Mesenchymal stem cell (in vitro differentiated cells and primary cell): ENCODE data around the gene ATP8B1.

Experiments used
- DNase-seq: peaks from one replicate; pipeline ENCODE4 v3.0.0-alpha.2; 2013
- H2AFZ ChIP-seq: one replicate; pipeline ENCODE4 v1.6.1; 2013; ENCODE audit warnings: low read depth, mild to moderate bottlenecking, control low read depth, inconsistent platforms, low read length, moderate library complexity
- H2AK5ac ChIP-seq: 2 replicates; pipeline ENCODE4 v1.6.1; 2013; ENCODE audit warnings: low read length, moderate library complexity, mild to moderate bottlenecking, inconsistent platforms; ENCODE audit not compliant: severe bottlenecking
- H2BK120ac ChIP-seq: one replicate; pipeline ENCODE4 v1.6.1; 2013; ENCODE audit warnings: low read depth, mild to moderate bottlenecking, inconsistent platforms, low read length, moderate library complexity
- H2BK12ac ChIP-seq, 2 experiments: one replicate each; pipeline ENCODE4 v1.6.1; 2013; ENCODE audit warnings: inconsistent platforms in 2 of 2, low read length in 2 of 2, mild to moderate bottlenecking in 2 of 2, moderate library complexity in 2 of 2, control low read depth in 1 of 2
- H2BK15ac ChIP-seq: one replicate; pipeline ENCODE4 v1.6.1; 2013; ENCODE audit warnings: mild to moderate bottlenecking, low read depth, inconsistent platforms; ENCODE audit not compliant: poor library complexity, severe bottlenecking
- H2BK5ac ChIP-seq: 2 replicates; pipeline ENCODE4 v1.6.1; 2013; ENCODE audit warnings: low read depth, mild to moderate bottlenecking, low read length, control low read depth, inconsistent platforms; ENCODE audit not compliant: poor library complexity, severe bottlenecking
- H3K14ac ChIP-seq, 2 experiments: one replicate each; pipeline ENCODE4 v1.6.1; 2013; ENCODE audit warnings: inconsistent platforms in 2 of 2, low read length in 2 of 2, control low read depth in 1 of 2, mild to moderate bottlenecking in 1 of 2, moderate library complexity in 1 of 2
- H3K18ac ChIP-seq, 2 experiments: one replicate each; pipeline ENCODE4 v1.6.1; 2013; ENCODE audit warnings: inconsistent platforms in 2 of 2, low read length in 2 of 2, control low read depth in 1 of 2, low read depth in 1 of 2, mild to moderate bottlenecking in 1 of 2
- H3K23ac ChIP-seq, 2 experiments: one replicate each; pipeline ENCODE4 v1.6.1; 2013; ENCODE audit warnings: inconsistent platforms in 2 of 2, low read length in 2 of 2, mild to moderate bottlenecking in 2 of 2, moderate library complexity in 2 of 2, control low read depth in 1 of 2
- H3K27ac ChIP-seq: 2 replicates; pipeline ENCODE4 v1.5.1; 2013; ENCODE audit warnings: mild to moderate bottlenecking, moderate library complexity, low read length, control low read depth, inconsistent platforms; ENCODE audit not compliant: poor library complexity, severe bottlenecking
- H3K27me3 ChIP-seq, 2 experiments: 2 replicates each; pipeline versions ENCODE4 v1.6.1 to v1.7.0; 2013; ENCODE audit warnings: low read length in 2 of 2, mild to moderate bottlenecking in 2 of 2, moderate library complexity in 2 of 2, control low read depth in 1 of 2, inconsistent platforms in 1 of 2; ENCODE audit not compliant: control insufficient read depth in 1 of 2, insufficient read depth in 1 of 2
- H3K36me3 ChIP-seq, 2 experiments: 2 replicates each; pipeline versions ENCODE4 v1.6.1 to v1.7.0; 2013; ENCODE audit warnings: low read length in 2 of 2, control low read depth in 1 of 2, inconsistent platforms in 1 of 2, low read depth in 1 of 2, mild to moderate bottlenecking in 1 of 2; ENCODE audit not compliant: insufficient read depth in 2 of 2, control insufficient read depth in 1 of 2
- H3K4ac ChIP-seq, 2 experiments: one replicate each; pipeline ENCODE4 v1.6.1; 2013; ENCODE audit warnings: inconsistent platforms in 2 of 2, low read length in 2 of 2, mild to moderate bottlenecking in 2 of 2, moderate library complexity in 2 of 2, control low read depth in 1 of 2, low read depth in 1 of 2
- H3K4me1 ChIP-seq: 2 replicates; pipeline ENCODE4 v1.6.1; 2013; ENCODE audit warnings: low read depth, low read length, control low read depth; ENCODE audit not compliant: control insufficient read depth, insufficient read depth
- H3K4me2 ChIP-seq: 2 replicates; pipeline ENCODE4 v1.6.1; 2013; ENCODE audit warnings: low read length, mild to moderate bottlenecking, inconsistent platforms; ENCODE audit not compliant: poor library complexity, severe bottlenecking
- H3K4me3 ChIP-seq, 2 experiments: 2 replicates each; pipeline versions ENCODE4 v1.5.1 to v1.7.0; 2013; ENCODE audit warnings: low read length in 2 of 2, mild to moderate bottlenecking in 2 of 2, control low read depth in 1 of 2, low read depth in 1 of 2; ENCODE audit not compliant: insufficient read depth in 1 of 2
- H3K79me1 ChIP-seq: replicated peaks from 2 replicates; pipeline ENCODE4 v1.6.1; 2013; ENCODE audit warnings: mild to moderate bottlenecking, control low read depth, low read length, inconsistent platforms; ENCODE audit not compliant: poor library complexity, severe bottlenecking
- H3K9ac ChIP-seq: 2 replicates; pipeline ENCODE4 v1.7.0; 2013; ENCODE audit warnings: mild to moderate bottlenecking, low read length, moderate library complexity
- H3K9me3 ChIP-seq: 2 replicates; pipeline ENCODE4 v1.7.0; 2013; ENCODE audit warnings: mild to moderate bottlenecking, low read length; ENCODE audit not compliant: control insufficient read depth
- H4K8ac ChIP-seq: one replicate; pipeline ENCODE4 v1.6.1; 2013; ENCODE audit warnings: inconsistent platforms, mild to moderate bottlenecking, low read length, moderate library complexity
- H4K91ac ChIP-seq: one replicate; pipeline ENCODE4 v1.6.1; 2013; ENCODE audit warnings: mild to moderate bottlenecking, low read length, inconsistent platforms
- WGBS: methylation state at CpG from one replicate; pipeline ENCODE4 v1.1.7; 2013; ENCODE audit warnings: mixed read lengths; 5-methylcytosine and 5-hydroxymethylcytosine counted together

ATP8B1 gene

DNA sequence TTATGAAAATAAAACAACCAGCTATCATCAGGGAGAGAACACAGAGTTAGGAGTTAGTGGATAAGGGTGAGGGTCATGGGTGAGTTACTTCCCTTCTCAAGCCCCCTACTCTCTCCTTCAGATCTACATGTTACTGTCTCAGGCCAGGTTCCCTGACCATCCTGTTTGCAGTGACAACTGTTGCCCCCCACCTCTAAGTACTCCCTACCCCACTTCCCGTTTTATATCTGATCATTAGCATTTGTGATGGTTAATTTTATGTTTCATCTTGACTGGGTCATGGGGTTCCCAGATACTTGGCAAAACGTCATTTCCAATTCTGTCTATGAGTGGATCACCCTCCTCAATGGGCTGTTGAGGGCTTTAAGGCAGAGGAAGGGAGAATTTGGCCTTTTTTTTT, 32.8 kb upstream of the ATP8B1 start:
- DNase-seq: no peak

DNA sequence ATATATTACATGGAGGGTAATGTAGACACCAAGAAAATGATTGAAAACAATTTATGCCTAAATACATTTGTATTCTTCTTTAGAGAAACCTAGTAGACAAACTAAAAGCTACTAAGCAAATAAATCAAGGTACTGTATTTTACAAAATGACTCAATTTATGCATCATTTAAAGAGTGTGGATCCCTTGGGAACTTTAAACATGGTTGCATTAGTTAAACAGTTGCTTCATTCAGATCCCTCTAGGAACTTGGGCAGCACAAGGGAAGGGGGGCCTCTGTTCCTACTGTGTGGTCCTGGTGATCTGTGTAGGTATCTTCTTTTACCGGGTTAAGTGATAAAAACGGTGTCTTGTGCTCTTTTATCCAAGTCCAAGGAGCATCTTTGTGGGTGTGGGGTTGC, 31.5 kb upstream of the ATP8B1 start:
- Histone ChIP-seq H3K79me1 (no peaks in the 10 kb centered on the region), H3K4ac (no peak overlapping the region), H4K8ac (no peak overlapping the region), H3K9ac (no peak overlapping the region), H3K9me3 (no peaks in the 10 kb centered on the region), H3K4me1 (peaks cover 5% of the 10 kb centered on the region), H2AFZ (no peak overlapping the region), H3K23ac (no peak overlapping the region), H3K18ac (no peak overlapping the region), H3K36me3 (no peaks in the 10 kb centered on the region), H3K4me3 (no peak overlapping the region), H3K14ac (no peak overlapping the region), H3K27ac (no peak overlapping the region), H2BK15ac (no peak overlapping the region), H2BK120ac (no peak overlapping the region), H4K91ac (no peak overlapping the region), H2AK5ac (no peak overlapping the region), H2BK12ac (no peak overlapping the region), H2BK5ac (no peak overlapping the region), H3K27me3 (no peaks in the 10 kb centered on the region), H3K4me2 (no peak overlapping the region)
- WGBS: 96% methylated on average over 2 of the region's 2 CpGs
- DNase-seq: no peak

More for the DNA sequence above, 32.8 kb upstream of the ATP8B1 start:
- no peak overlapping the region for H2BK5ac ChIP-seq
- H2AK5ac ChIP-seq: no peak overlapping the region
- no peak overlapping the region for H3K27ac ChIP-seq
- peak overlapping the region in 1 of 2 experiments; percentile 76 for H3K14ac ChIP-seq
- no peaks in the 10 kb centered on the region for H3K36me3 ChIP-seq
- H3K4me2 ChIP-seq: no peak overlapping the region
- no peak overlapping the region for H3K23ac ChIP-seq
- no peak overlapping the region for H3K18ac ChIP-seq
- H2BK15ac ChIP-seq: no peak overlapping the region
- no peak overlapping the region for H3K4me3 ChIP-seq
- H3K79me1 ChIP-seq: no peaks in the 10 kb centered on the region
- H3K4me1 ChIP-seq: peaks cover 5% of the 10 kb centered on the region
- no peak overlapping the region for H2BK120ac ChIP-seq
- H2BK12ac ChIP-seq: peak overlapping the region in 1 of 2 experiments; percentile 11
- no peak overlapping the region for H4K8ac ChIP-seq
- H2AFZ ChIP-seq: no peak overlapping the region
- H4K91ac ChIP-seq: no peak overlapping the region
- no peaks in the 10 kb centered on the region for H3K9me3 ChIP-seq
- no peak overlapping the region for H3K9ac ChIP-seq
- H3K4ac ChIP-seq: no peak overlapping the region
- H3K27me3 ChIP-seq: no peaks in the 10 kb centered on the region
- 94% methylated on average over 1 of the region's 2 CpGs for WGBS

DNA sequence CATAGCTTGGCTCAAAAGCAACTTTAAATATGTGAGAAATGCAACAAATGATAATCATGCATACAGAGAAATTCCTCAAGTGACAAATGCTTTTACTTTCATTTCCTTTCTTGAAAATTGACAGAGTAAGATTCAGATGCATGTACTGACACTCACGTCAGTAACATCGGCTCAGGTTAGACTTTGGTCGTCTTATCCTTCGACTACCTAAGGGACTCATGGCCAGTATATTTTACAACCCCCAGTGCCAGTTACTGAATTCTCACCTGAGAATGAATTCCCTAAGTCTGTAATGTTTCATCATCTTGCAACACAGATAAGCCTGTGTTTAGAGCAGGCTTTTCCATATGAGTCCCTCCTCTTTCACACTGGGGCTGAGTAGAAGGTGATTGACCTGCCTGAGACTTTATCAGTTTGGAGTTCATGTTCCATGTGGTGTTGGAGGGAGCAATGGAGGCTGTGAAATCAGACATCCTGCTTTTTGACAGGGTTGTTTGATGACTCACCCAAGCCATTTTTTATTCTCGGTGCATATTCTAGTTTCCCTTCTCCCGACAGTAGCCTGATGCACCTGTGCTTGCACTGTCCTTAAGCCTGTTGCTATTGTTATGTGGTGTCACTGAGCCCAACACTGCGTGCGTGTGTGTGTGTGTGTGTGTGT, 30.5 kb upstream of the ATP8B1 start:
- H2BK120ac ChIP-seq: no peak overlapping the region
- H3K14ac ChIP-seq: no peak overlapping the region
- H2AK5ac ChIP-seq: no peak overlapping the region
- H2BK5ac ChIP-seq: no peak overlapping the region
- peak overlapping the region; percentile 59 for H3K27ac ChIP-seq
- 63% methylated on average over 6 of the region's 8 CpGs for WGBS
- no peak overlapping the region for H3K9ac ChIP-seq
- no peak overlapping the region for H4K8ac ChIP-seq
- no peak overlapping the region for H3K18ac ChIP-seq
- H3K23ac ChIP-seq: no peak overlapping the region
- H3K27me3 ChIP-seq: no peaks in the 10 kb centered on the region
- H3K9me3 ChIP-seq: no peaks in the 10 kb centered on the region
- no peak overlapping the region for H4K91ac ChIP-seq
- no peaks in the 10 kb centered on the region for H3K36me3 ChIP-seq
- peak overlapping the region; percentile 15 for H3K4me2 ChIP-seq
- H2BK15ac ChIP-seq: no peak overlapping the region
- peak; percentile 28 for DNase-seq
- H3K79me1 ChIP-seq: no peaks in the 10 kb centered on the region
- no peak overlapping the region for H2BK12ac ChIP-seq
- H3K4ac ChIP-seq: no peak overlapping the region
- H3K4me1 ChIP-seq: peaks cover 5% of the 10 kb centered on the region
- no peak overlapping the region for H3K4me3 ChIP-seq
- no peak overlapping the region for H2AFZ ChIP-seq

DNA sequence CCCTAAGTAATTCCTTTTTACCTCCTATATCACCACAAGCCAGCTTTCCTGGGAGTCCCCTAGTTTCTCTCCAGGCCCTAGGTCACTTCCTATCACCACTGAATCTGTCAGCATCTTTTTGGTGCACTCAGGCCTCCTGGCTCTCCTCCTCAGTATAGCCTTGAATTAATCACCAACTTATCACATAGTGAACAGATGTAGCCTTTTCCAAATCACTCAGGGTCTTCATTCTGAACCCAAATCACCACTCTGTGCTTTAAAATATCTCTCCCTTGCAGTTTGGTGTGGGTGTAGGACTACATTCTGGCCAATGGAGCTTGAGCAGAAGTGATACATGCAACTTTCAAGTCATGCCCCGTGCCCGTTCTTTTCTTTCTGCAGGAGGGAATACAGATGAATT, 29.6 kb upstream of the ATP8B1 start:
- no peak overlapping the region for H2BK120ac ChIP-seq
- no peak overlapping the region for H2AFZ ChIP-seq
- H3K4me3 ChIP-seq: no peak overlapping the region
- H3K79me1 ChIP-seq: no peaks in the 10 kb centered on the region
- H3K9me3 ChIP-seq: no peaks in the 10 kb centered on the region
- no peak overlapping the region for H2BK5ac ChIP-seq
- no peak overlapping the region for H2AK5ac ChIP-seq
- no peak overlapping the region for H4K91ac ChIP-seq
- H3K14ac ChIP-seq: no peak overlapping the region
- no peak overlapping the region for H3K18ac ChIP-seq
- H3K9ac ChIP-seq: no peak overlapping the region
- no peak overlapping the region for H2BK15ac ChIP-seq
- H3K27ac ChIP-seq: peak overlapping the region; percentile 1
- peaks cover 3% of the 10 kb centered on the region for H3K4me1 ChIP-seq
- no peaks in the 10 kb centered on the region for H3K27me3 ChIP-seq
- DNase-seq: no peak
- H2BK12ac ChIP-seq: no peak overlapping the region
- H3K23ac ChIP-seq: no peak overlapping the region
- H3K4ac ChIP-seq: no peak overlapping the region
- H3K36me3 ChIP-seq: no peaks in the 10 kb centered on the region
- WGBS: 100% methylated on average over 2 of the region's 2 CpGs
- H3K4me2 ChIP-seq: no peak overlapping the region
- H4K8ac ChIP-seq: no peak overlapping the region
